ENCODE results near the gene ZNF536. TPM values are rescaled to one million over a fixed set of nuclear protein-coding genes. Genes with fewer than 3 reads are reported as not detected.
A peak's percentile ranks its signal among the peaks of the same experiment; 100 is the strongest.
"Not testable (repeated sequence)": the region's sequence is repeated elsewhere in the genome, so short reads cannot be mapped to it uniquely, and the experiment has no call there.

Gene ZNF536
- total and polyA plus RNA-seq, 3 donors from 2014 or later = 6.6 to 57.6 (median 35.1) TPM

DNA sequence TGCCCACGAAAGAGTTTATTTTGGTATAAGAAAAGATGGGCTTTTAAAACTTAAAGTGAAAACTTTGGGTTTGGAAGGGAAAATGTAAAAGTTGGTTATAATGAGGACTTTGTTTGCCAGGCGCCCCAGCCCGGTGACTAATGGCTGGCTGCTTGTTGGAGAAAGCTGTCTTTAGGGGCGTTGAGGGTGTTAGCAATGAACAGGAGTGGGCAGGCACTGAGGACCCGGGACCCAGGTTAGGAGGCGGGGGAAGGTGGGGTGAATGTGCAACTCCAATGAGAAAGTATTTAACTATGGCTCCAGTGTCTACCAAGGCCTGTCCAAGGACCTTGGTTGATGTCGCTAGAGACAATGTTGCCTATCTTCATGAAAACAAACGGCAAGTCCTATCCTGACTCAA is 118.6 kb downstream of the ZNF536 start:
- no peaks in the 10 kb centered on the region for H3K27me3 ChIP-seq
- TF ChIP-seq, protein P1, sequence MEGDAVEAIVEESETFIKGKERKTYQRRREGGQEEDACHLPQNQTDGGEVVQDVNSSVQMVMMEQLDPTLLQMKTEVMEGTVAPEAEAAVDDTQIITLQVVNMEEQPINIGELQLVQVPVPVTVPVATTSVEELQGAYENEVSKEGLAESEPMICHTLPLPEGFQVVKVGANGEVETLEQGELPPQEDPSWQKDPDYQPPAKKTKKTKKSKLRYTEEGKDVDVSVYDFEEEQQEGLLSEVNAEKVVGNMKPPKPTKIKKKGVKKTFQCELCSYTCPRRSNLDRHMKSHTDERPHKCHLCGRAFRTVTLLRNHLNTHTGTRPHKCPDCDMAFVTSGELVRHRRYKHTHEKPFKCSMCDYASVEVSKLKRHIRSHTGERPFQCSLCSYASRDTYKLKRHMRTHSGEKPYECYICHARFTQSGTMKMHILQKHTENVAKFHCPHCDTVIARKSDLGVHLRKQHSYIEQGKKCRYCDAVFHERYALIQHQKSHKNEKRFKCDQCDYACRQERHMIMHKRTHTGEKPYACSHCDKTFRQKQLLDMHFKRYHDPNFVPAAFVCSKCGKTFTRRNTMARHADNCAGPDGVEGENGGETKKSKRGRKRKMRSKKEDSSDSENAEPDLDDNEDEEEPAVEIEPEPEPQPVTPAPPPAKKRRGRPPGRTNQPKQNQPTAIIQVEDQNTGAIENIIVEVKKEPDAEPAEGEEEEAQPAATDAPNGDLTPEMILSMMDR (IDR thresholded peaks at IDR 0.05) = no peak
- TF ChIP-seq POLR2A (IDR thresholded peaks at IDR 0.05) = no peak

DNA sequence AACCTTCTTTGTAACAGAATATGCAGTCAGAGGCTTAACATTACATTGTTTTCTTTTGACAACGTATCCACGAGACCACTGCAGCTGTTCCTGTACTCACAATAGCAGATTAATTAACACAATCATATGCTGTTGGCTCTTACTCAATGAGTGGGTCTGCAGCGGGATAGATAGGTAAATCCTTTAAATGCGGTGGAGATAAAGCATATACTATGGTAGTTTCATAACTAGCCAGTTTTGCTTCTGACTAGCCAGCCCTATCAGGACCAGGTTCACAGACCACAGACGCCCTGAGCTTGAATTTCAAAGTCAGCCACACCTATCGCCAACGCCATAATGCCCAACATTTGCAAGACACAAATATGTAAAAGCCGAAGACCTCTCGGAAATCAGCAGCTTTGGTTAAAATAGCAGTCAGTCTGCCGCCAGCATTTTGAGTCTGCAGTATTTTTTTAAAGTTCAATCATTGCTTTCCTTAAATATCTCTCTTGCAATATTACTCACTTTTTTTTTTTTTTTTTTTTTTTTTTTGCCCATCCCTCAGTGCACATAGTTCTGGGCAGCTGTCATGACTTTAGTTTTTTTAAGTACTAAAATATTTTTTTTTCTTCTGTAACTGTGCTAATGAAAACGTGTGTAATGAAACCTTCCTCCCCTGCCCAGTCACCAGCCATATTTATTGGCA is 120.5 kb downstream of the ZNF536 start:
- Histone ChIP-seq H3K4me1 (peaks cover 3% of the 10 kb centered on the region), H3K36me3 (ENCODE audit: low read depth, missing control alignments) (no peaks in the 10 kb centered on the region), H3K27me3 (no peaks in the 10 kb centered on the region), H3K9me3 (no peaks in the 10 kb centered on the region), H3K27ac (peak overlapping the region; percentile 3 to 45), H3K4me3 (no peak overlapping the region)
- TF ChIP-seq, protein P1 (IDR thresholded peaks at IDR 0.05) = no peak
- no peak for TF ChIP-seq POLR2A (IDR thresholded peaks at IDR 0.05)
- WGBS, 2 donors = 51% methylated on average over 11 of the region's 11 CpGs
- intact Hi-C loops (cut with DNase I; ENCODE audit: low total_unique reads) = no loop called here
- DNase-seq = no peak

More for the DNA sequence above, 118.6 kb downstream of the ZNF536 start:
- H3K27ac ChIP-seq = peak overlapping the region; percentile 42 to 51
- no peaks in the 10 kb centered on the region for H3K9me3 ChIP-seq
- no peak overlapping the region for H3K4me3 ChIP-seq
- H3K36me3 ChIP-seq (ENCODE audit: low read depth, missing control alignments) = no peaks in the 10 kb centered on the region
- DNase-seq = peak; percentile 54
- H3K4me1 ChIP-seq = peaks cover 3% of the 10 kb centered on the region
- WGBS, 2 donors = 68 to 85% methylated on average over 8 of the region's 8 CpGs
- intact Hi-C loops (cut with DNase I; ENCODE audit: low total_unique reads) = no loop called here

DNA sequence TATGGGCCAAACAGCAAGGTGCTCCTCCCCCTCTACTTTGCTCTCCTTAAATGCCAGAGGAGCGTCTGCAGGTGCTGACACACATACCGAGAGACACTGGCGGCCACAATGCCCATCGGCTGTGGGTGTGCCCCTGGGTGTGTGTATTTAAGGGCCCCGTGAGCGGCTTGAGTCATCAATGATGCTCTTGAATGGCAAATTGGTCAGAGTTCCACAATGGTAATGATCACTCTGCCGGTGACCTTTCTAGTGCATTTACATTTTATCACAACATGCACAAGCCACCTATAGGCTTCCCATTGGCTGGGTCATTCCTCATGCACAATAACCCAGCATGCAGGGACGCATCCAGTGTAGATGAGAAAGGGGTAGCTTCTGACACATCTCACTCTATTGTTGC is 124.8 kb downstream of the ZNF536 start:
- H3K27ac ChIP-seq = no peak overlapping the region
- intact Hi-C loops (cut with DNase I; ENCODE audit: low total_unique reads) = no loop called here
- no peaks in the 10 kb centered on the region for H3K9me3 ChIP-seq
- H3K27me3 ChIP-seq = no peaks in the 10 kb centered on the region
- no peaks in the 10 kb centered on the region for H3K4me1 ChIP-seq
- WGBS, 2 donors = 84 to 90% methylated on average over 6 to 8 of the region's 8 CpGs
- TF ChIP-seq, protein P1 (IDR thresholded peaks at IDR 0.05) = no peak
- TF ChIP-seq POLR2A (IDR thresholded peaks at IDR 0.05) = no peak
- H3K36me3 ChIP-seq (ENCODE audit: low read depth, missing control alignments) = no peaks in the 10 kb centered on the region
- DNase-seq = no peak
- H3K4me3 ChIP-seq = no peak overlapping the region

DNA sequence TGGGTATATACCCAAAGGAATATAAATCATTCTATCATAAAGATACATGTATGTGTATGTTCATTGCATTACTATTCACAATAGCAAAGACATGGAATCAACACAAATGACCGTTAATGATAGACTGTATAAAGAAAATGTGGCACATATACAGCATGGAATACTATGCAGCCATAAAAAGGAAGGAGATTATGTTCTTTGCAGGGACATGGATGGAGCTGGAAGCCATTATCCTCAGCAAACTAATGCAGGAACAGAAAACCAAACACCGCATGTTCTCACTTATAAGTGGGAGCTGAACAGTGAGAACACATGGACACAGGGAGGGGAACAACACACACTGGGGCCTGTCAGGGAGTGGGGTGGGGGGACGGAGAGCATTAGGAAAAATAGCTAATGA is 125.9 kb downstream of the ZNF536 start:
- H3K27me3 ChIP-seq; intact Hi-C loops (cut with DNase I; ENCODE audit: low total_unique reads): not testable (repeated sequence)
- 89 to 95% methylated on average over 3 of the region's 3 CpGs for WGBS, 2 donors

DNA sequence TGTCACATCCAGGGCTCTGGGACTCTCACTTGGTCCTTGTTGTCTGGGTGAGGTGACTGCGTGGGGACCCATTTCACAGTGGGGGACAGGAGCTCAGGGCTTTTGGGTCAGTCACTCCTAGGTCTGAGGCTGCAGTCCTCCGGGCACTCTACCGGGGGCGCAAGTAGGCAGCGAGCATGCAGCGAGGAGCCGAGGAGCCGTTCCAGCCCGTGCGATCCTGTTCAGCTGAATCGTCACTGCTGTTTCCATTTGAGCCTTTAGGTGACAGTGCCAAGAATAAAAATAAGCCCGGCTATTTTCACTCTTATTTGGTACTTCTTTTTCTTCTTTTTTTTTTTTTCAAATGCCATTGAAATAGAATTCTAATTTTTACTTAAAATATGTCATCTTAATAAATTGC is 126.5 kb downstream of the ZNF536 start:
- Histone ChIP-seq H3K27me3 (no peaks in the 10 kb centered on the region), H3K4me3 (no peak overlapping the region), H3K36me3 (ENCODE audit: low read depth, missing control alignments) (no peaks in the 10 kb centered on the region), H3K27ac (no peak overlapping the region), H3K9me3 (no peaks in the 10 kb centered on the region), H3K4me1 (no peaks in the 10 kb centered on the region)
- no peak for DNase-seq
- 20 to 38% methylated on average over 12 of the region's 12 CpGs for WGBS, 2 donors
- intact Hi-C loops (cut with DNase I; ENCODE audit: low total_unique reads) = no loop called here
- TF ChIP-seq, protein P1 (IDR thresholded peaks at IDR 0.05) = no peak
- TF ChIP-seq POLR2A (IDR thresholded peaks at IDR 0.05) = no peak

More for the DNA sequence above, 125.9 kb downstream of the ZNF536 start:
- H3K27ac ChIP-seq; H3K4me1 ChIP-seq; DNase-seq; H3K36me3 ChIP-seq (ENCODE audit: low read depth, missing control alignments); H3K9me3 ChIP-seq; H3K4me3 ChIP-seq: not testable (repeated sequence)
